ENCODE results near the gene KLHL35. TPM values are rescaled to one million over a fixed set of nuclear protein-coding genes. Genes with fewer than 3 reads are reported as not detected.

The KLHL35 gene
- total RNA-seq, 1 experiment from 2014 or later = 0.83 TPM

GRCh38 chr11:75453916-75454655, 21.1 kb upstream of the KLHL35 start:
- no CpG with 5 or more reads among the region's 9 CpGs for WGBS (ENCODE audit: extremely low coverage, insufficient read length, low lambda C conversion rate)
- peaks cover 10 to 16% of the 10 kb centered on the region in 2 experiments; a peak in 2 of 4 replicates for H3K4me1 Mint-ChIP-seq
- no peak for TF ChIP-seq CTCF (conservative IDR thresholded peaks at IDR 0.05)

More at GRCh38 chr11:75453916-75454655, 21.1 kb upstream of the KLHL35 start:
- H3K27me3 ChIP-seq (ENCODE audit: insufficient read depth, low read length) = no peaks in the 10 kb centered on the region
- H3K27ac Mint-ChIP-seq = no peak overlapping the region; a peak in 1 of 7 replicates
- H3K27ac ChIP-seq (ENCODE audit: insufficient read length, low read depth, low read length) = no peak overlapping the region
- no peak overlapping the region for H3K4me2 ChIP-seq (ENCODE audit: insufficient read depth, insufficient read length, low read length)
- H2BK5ac ChIP-seq (ENCODE audit: insufficient read length, low read length) = no peak overlapping the region
- H2BK12ac ChIP-seq (ENCODE audit: insufficient read length, low read depth, low read length) = no peak overlapping the region
- H3T11ph ChIP-seq (ENCODE audit: low read length) = no peak overlapping the region
- no peaks in the 10 kb centered on the region for H3K79me2 ChIP-seq (ENCODE audit: insufficient read depth, low read length)
- no peaks in the 10 kb centered on the region for H3K9me3 ChIP-seq (ENCODE audit: control insufficient read depth, low read depth, low read length)
- H3K27me3 Mint-ChIP-seq (ENCODE audit: low read depth) = peaks cover 4% of the 10 kb centered on the region; the same call in 1 of the 2 replicates
- H2BK20ac ChIP-seq (ENCODE audit: low read depth, low read length, poor library complexity, severe bottlenecking) = no peak overlapping the region
- no peaks in the 10 kb centered on the region for H4K20me1 ChIP-seq (ENCODE audit: control insufficient read depth, insufficient read depth, insufficient read length)
- H3K23ac ChIP-seq (ENCODE audit: insufficient read length, low read depth, low read length) = no peak overlapping the region
- DNase-seq = no peak
- H4K5ac ChIP-seq (ENCODE audit: insufficient read length, low read depth, low read length) = no peak overlapping the region
- H2AK5ac ChIP-seq (ENCODE audit: insufficient read length, low read length) = no peak overlapping the region
- no peak overlapping the region for H2BK120ac ChIP-seq (ENCODE audit: low read depth, low read length, poor library complexity, severe bottlenecking)
- no peaks in the 10 kb centered on the region for H3K36me3 Mint-ChIP-seq (ENCODE audit: insufficient read depth in 1 of 3, low read depth in 3 of 3)
- no peak overlapping the region for H4K8ac ChIP-seq (replicated peaks; ENCODE audit: insufficient read length, low read depth, low read length)
- no peak overlapping the region for H3K14ac ChIP-seq (ENCODE audit: insufficient read depth, low read length)
- no peak overlapping the region for H3K56ac ChIP-seq (ENCODE audit: insufficient read length, low read depth, low read length)
- no peak overlapping the region for H3K18ac ChIP-seq (ENCODE audit: insufficient read length, low read depth, low read length)
- H3K4me1 ChIP-seq (ENCODE audit: insufficient read depth, low read length) = no peaks in the 10 kb centered on the region
- no peaks in the 10 kb centered on the region for H3K23me2 ChIP-seq (ENCODE audit: insufficient read length, low read depth, low read length, poor library complexity, severe bottlenecking)
- no peaks in the 10 kb centered on the region for H3K79me1 ChIP-seq (ENCODE audit: insufficient read depth, low read depth, low read length, poor library complexity, severe bottlenecking)
- no peak overlapping the region for H3K4me3 Mint-ChIP-seq
- H2BK15ac ChIP-seq (ENCODE audit: low read depth, low read length) = no peak overlapping the region
- H4K91ac ChIP-seq (ENCODE audit: insufficient read length, low read depth, low read length) = no peak overlapping the region
- H3K9ac ChIP-seq (ENCODE audit: extremely low read depth, insufficient read length, low read length) = no peak overlapping the region
- no peak overlapping the region for H2AFZ ChIP-seq (ENCODE audit: low read length)
- H3K9me3 Mint-ChIP-seq = no peaks in the 10 kb centered on the region
- no peak overlapping the region for H3K4ac ChIP-seq (ENCODE audit: low read depth, low read length)
